Thoracic aorta (tissue), 2 donors: ENCODE measurements around the gene TNFSF13B. TPM values are rescaled to one million over a fixed set of nuclear protein-coding genes. Genes with fewer than 3 reads are reported as not detected.
A peak's percentile ranks its signal among the peaks of the same experiment; 100 is the strongest.

ENCODE experiments used
- ATAC-seq: fragments of 150-250 bp; one replicate; pipeline ENCODE4 v1.8.0; 2017; ENCODE audit warnings: low read depth; ENCODE audit not compliant: insufficient number of reproducible peaks, low FRiP score
- DNase-seq: peaks from one replicate; pipeline ENCODE4 v3.0.0-alpha.2; 2020; ENCODE audit warnings: low spot score
- H3K27ac ChIP-seq, 2 donors: fragments of 200-600 bp; sonication (generic); 1 replicate in 1 of 2; 2 replicates in 1 of 2; pipeline ENCODE4 v1.5.1; 2016; ENCODE audit warnings: mild to moderate bottlenecking in 2 of 2, moderate library complexity in 2 of 2
- H3K27me3 ChIP-seq: fragments of 200-600 bp; sonication (generic); replicated peaks from 2 replicates; pipeline ENCODE4 v1.6.0; 2016; ENCODE audit warnings: mild to moderate bottlenecking; ENCODE audit not compliant: insufficient read depth
- H3K36me3 ChIP-seq: fragments of 200-600 bp; sonication (generic); one replicate; pipeline ENCODE4 v1.5.1; 2016
- H3K4me1 ChIP-seq, 2 donors: fragments of 200-600 bp; sonication (generic); 1 replicate in 1 of 2; 2 replicates in 1 of 2; pipeline versions ENCODE4 v1.5.1 to v1.6.0; 2016; ENCODE audit warnings: low read depth in 2 of 2, mild to moderate bottlenecking in 1 of 2; ENCODE audit not compliant: control insufficient read depth in 1 of 2
- H3K4me3 ChIP-seq: fragments of 200-600 bp; sonication (generic); 2 replicates; pipeline ENCODE4 v1.5.1; 2016; ENCODE audit warnings: mild to moderate bottlenecking
- H3K9me3 ChIP-seq: fragments of 200-600 bp; sonication (generic); 2 replicates; pipeline ENCODE4 v1.5.1; 2016
- CTCF ChIP-seq: fragments of 200-600 bp; sonication (generic); IDR thresholded peaks from one replicate; pipeline ENCODE4 v1.5.1; 2019; ENCODE audit warnings: antibody characterized with exemption
- total RNA-seq, 2 donors: library from RNA; depleted of rRNA; stranded (reverse); fragments of >200 nt; gene quantifications; one replicate each; pipeline versions ENCODE4 v1.1.0 to v1.2.3, GENCODE V29; 2016

TNFSF13B gene
- total RNA-seq, 2 donors from 2014 or later: 7.5 to 11.2 TPM

DNA sequence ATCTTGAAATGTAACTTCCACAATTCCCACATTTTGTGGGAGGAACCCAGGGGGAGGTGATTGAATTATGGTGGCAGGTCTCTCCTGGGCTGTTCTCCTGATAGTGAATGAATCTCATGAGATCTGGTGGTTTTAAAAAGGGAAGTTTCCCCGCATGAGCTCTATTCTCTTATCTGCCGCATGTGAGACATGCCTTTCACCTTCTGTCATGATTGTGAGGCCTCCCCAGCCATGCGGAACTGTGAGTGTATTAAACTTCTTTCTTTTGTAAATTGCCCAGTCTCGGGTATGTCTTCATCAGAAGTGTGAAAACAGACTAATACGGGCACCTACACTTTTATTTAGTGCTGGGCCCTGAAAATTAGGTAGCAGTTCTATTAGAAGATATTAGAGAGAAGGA lies 45.8 kb downstream of the TNFSF13B start:
- no peaks in the 10 kb centered on the region for H3K36me3 ChIP-seq
- no peaks in the 10 kb centered on the region for H3K9me3 ChIP-seq
- no peaks in the 10 kb centered on the region for H3K27me3 ChIP-seq
- no peak for TF ChIP-seq CTCF
- DNase-seq (no peak), ATAC-seq (no peak)
- H3K4me3 ChIP-seq: no peak overlapping the region
- H3K27ac ChIP-seq: no peak overlapping the region
- H3K4me1 ChIP-seq: peaks cover 0 to 10% of the 10 kb centered on the region in 2 donors

GRCh38 chr13:108315991-108316390 lies 46.5 kb downstream of the TNFSF13B start:
- ATAC-seq (no peak), DNase-seq (no peak)
- Histone ChIP-seq H3K36me3 (no peaks in the 10 kb centered on the region), H3K4me3 (no peak overlapping the region), H3K27ac (no peak overlapping the region), H3K9me3 (no peaks in the 10 kb centered on the region), H3K27me3 (no peaks in the 10 kb centered on the region), H3K4me1 (peaks cover 0 to 10% of the 10 kb centered on the region in 2 donors)
- no peak for TF ChIP-seq CTCF

GRCh38 chr13:108316413-108316812 lies 46.9 kb downstream of the TNFSF13B start:
- Histone ChIP-seq H3K27me3 (no peaks in the 10 kb centered on the region), H3K36me3 (no peaks in the 10 kb centered on the region), H3K4me3 (no peak overlapping the region), H3K9me3 (no peaks in the 10 kb centered on the region), H3K4me1 (peaks cover 0 to 10% of the 10 kb centered on the region in 2 donors), H3K27ac (no peak overlapping the region)
- ATAC-seq: no peak
- no peak for TF ChIP-seq CTCF
- no peak for DNase-seq

DNA sequence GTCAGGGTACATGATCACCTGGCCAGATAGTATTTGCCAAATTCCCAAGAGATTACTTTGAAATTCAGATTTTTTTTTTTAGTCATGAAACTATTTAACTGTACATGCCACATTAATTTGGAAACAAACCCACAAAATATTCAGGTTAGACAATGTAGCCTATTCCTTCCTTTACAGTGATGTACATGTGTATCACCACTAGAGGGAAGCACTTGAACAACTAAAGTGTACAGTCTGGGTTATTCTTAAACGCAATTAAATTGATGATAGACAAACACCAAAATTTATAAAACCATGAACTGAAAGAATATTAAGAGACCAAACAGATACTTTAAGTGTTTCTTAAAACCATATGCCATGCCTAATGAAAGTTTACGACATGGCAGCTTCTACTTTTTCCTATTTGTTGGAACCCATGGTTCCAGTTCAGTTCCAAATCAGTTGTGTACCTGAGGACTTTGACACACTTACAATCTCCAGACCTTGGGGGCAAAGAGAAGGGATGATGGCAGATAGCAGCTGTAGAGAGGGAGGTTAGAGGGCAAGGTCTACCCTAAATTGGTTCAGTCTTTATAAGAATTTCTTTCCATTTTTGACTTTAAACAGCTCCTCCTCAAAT lies 52.8 kb downstream of the TNFSF13B start:
- no peak overlapping the region for H3K27ac ChIP-seq
- peak; percentile 58 for TF ChIP-seq CTCF
- no peaks in the 10 kb centered on the region for H3K27me3 ChIP-seq
- ATAC-seq: no peak
- no peak for DNase-seq
- no peak overlapping the region for H3K4me3 ChIP-seq
- no peaks in the 10 kb centered on the region for H3K9me3 ChIP-seq
- no peaks in the 10 kb centered on the region for H3K4me1 ChIP-seq
- no peaks in the 10 kb centered on the region for H3K36me3 ChIP-seq

DNA sequence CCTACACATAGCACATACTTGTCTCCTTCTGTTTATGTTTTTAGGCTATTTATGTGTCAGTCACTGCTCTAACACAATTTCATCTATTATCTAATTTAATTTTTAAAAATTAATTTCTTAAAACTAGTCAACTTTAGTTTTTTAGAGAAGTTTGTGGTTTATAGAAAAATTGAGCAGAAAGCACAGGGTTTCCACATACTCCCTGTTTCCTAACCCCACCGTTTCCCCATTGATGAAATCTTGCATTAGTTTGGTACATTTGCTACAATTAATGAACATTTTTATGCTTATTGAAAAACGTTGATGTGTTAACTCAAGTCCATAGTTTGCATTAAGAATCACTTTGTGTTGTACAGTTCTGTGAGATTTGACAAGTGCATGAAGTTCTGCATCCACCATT lies 53.5 kb downstream of the TNFSF13B start:
- no peak overlapping the region for H3K4me3 ChIP-seq
- no peak for ATAC-seq
- DNase-seq: no peak
- TF ChIP-seq CTCF: no peak
- H3K9me3 ChIP-seq: no peaks in the 10 kb centered on the region
- no peaks in the 10 kb centered on the region for H3K36me3 ChIP-seq
- H3K4me1 ChIP-seq: no peaks in the 10 kb centered on the region
- no peaks in the 10 kb centered on the region for H3K27me3 ChIP-seq
- no peak overlapping the region for H3K27ac ChIP-seq
